NCI-H2196 treated with DMSO at 0.1 percent for 48 hours (cell line): ENCODE measurements around the gene CCDC57.
A peak's percentile ranks its signal among the peaks of the same experiment; 100 is the strongest.

Experiments
- DNase-seq: peaks from one replicate; lab custom pipeline; 2025; ENCODE audit not compliant: unreplicated experiment; lab: John Stamatoyannopoulos, UW

Gene CCDC57

GRCh38 chr17:82133166-82133953 is 79.3 kb downstream of the CCDC57 start:
- peak; percentile 52 for DNase-seq

- no peak for DNase-seq
Observed at GRCh38 chr17:82129095-82129494, 83.5 kb downstream of the CCDC57 start.

GRCh38 chr17:82128287-82128686 is 84.4 kb downstream of the CCDC57 start:
- DNase-seq, result no peak

GRCh38 chr17:82127704-82128103 is 84.9 kb downstream of the CCDC57 start:
- DNase-seq, result no peak

- DNase-seq, result no peak
Observed at GRCh38 chr17:82127315-82127595, 85.4 kb downstream of the CCDC57 start.

- DNase-seq, result no peak
Observed at GRCh38 chr17:82126556-82127314, 85.9 kb downstream of the CCDC57 start.

- no peak for DNase-seq
Observed at GRCh38 chr17:82124101-82124500, 88.5 kb downstream of the CCDC57 start.

GRCh38 chr17:82121660-82122629 is 90.7 kb downstream of the CCDC57 start:
- DNase-seq, result peak; percentile 71

- DNase-seq, result no peak
Observed at GRCh38 chr17:82121246-82121645, 91.4 kb downstream of the CCDC57 start.

GRCh38 chr17:82120148-82120547 is 92.5 kb downstream of the CCDC57 start:
- no peak for DNase-seq

GRCh38 chr17:82118815-82119380 is 93.7 kb downstream of the CCDC57 start:
- DNase-seq, result no peak

- no peak for DNase-seq
Observed at GRCh38 chr17:82118168-82118814, 94.4 kb downstream of the CCDC57 start.

GRCh38 chr17:82117139-82118090 is 95.2 kb downstream of the CCDC57 start:
- no peak for DNase-seq

GRCh38 chr17:82116246-82116645 is 96.4 kb downstream of the CCDC57 start:
- DNase-seq, result no peak

- DNase-seq, result no peak
Observed at GRCh38 chr17:82114872-82115271, 97.8 kb downstream of the CCDC57 start.

GRCh38 chr17:82114447-82114846 is 98.2 kb downstream of the CCDC57 start:
- DNase-seq, result no peak

GRCh38 chr17:82113941-82114340 is 98.7 kb downstream of the CCDC57 start:
- no peak for DNase-seq

- no peak for DNase-seq
Observed at GRCh38 chr17:82113422-82113821, 99.2 kb downstream of the CCDC57 start.

GRCh38 chr17:82112914-82113311 is 99.7 kb downstream of the CCDC57 start:
- no peak for DNase-seq
